Osteoblast (primary cell): ENCODE results near the gene COL8A2. TPM values are rescaled to one million over a fixed set of nuclear protein-coding genes. Genes with fewer than 3 reads are reported as not detected.

Experiments used
- DNase-seq: peaks from one replicate; pipeline ENCODE4 v3.0.0; 2011; ENCODE audit warnings: low spot score, mixed read lengths; ENCODE audit not compliant: insufficient read length; ENCODE audit errors: missing footprints
- H2AFZ ChIP-seq: 2 replicates; pipeline ENCODE4 v1.6.0; 2011; ENCODE audit warnings: mild to moderate bottlenecking, low read length
- H3K27ac ChIP-seq: 2 replicates; pipeline ENCODE4 v1.5.1; 2011; ENCODE audit warnings: mild to moderate bottlenecking, low read depth, low read length, moderate library complexity
- H3K27me3 ChIP-seq: 2 replicates; pipeline ENCODE4 v1.6.0; 2012; ENCODE audit warnings: mild to moderate bottlenecking, control low read depth, inconsistent platforms, low read length, moderate library complexity; ENCODE audit not compliant: insufficient read depth
- H3K36me3 ChIP-seq: 2 replicates; pipeline ENCODE4 v1.5.1; 2011; ENCODE audit warnings: mild to moderate bottlenecking, low read length, control low read depth, moderate library complexity; ENCODE audit not compliant: insufficient read depth
- H3K4me1 ChIP-seq: 2 replicates; pipeline ENCODE4 v1.5.1; 2011; ENCODE audit warnings: mild to moderate bottlenecking, low read length, control low read depth, moderate library complexity; ENCODE audit not compliant: insufficient read depth
- H3K4me2 ChIP-seq: 2 replicates; pipeline ENCODE4 v1.6.0; 2011; ENCODE audit warnings: mild to moderate bottlenecking, low read length; ENCODE audit not compliant: insufficient read depth
- H3K4me3 ChIP-seq: fragments of 200-600 bp; sonication (generic); 3 replicates; pipeline ENCODE4 v1.5.1; 2012; ENCODE audit warnings: mild to moderate bottlenecking, low read length, inconsistent platforms; ENCODE audit not compliant: insufficient read depth
- H3K79me2 ChIP-seq: 2 replicates; pipeline ENCODE4 v1.6.0; 2012; ENCODE audit warnings: mild to moderate bottlenecking, low read length, control low read depth, inconsistent platforms; ENCODE audit not compliant: insufficient read depth
- H3K9me3 ChIP-seq: 2 replicates; pipeline ENCODE4 v1.5.1; 2011; ENCODE audit warnings: low read depth, low read length, control low read depth
- H4K20me1 ChIP-seq: 2 replicates; pipeline ENCODE4 v1.6.0; 2012; ENCODE audit warnings: mild to moderate bottlenecking, low read length, control low read depth; ENCODE audit not compliant: insufficient read depth
- CTCF ChIP-seq: IDR thresholded peaks from 2 replicates; pipeline ENCODE4 v1.5.1; 2011; ENCODE audit warnings: mild to moderate bottlenecking, low read depth, low read length, moderate library complexity; ENCODE audit errors: extremely low read depth
- total RNA-seq: library from RNA; depleted of rRNA; stranded (reverse); fragments of >200 nt; gene quantifications from 2 replicates; pipeline ENCODE4 v1.2.3, GENCODE V29; 2012

COL8A2 gene
- total RNA-seq, 1 donor: 15.2 TPM

DNA sequence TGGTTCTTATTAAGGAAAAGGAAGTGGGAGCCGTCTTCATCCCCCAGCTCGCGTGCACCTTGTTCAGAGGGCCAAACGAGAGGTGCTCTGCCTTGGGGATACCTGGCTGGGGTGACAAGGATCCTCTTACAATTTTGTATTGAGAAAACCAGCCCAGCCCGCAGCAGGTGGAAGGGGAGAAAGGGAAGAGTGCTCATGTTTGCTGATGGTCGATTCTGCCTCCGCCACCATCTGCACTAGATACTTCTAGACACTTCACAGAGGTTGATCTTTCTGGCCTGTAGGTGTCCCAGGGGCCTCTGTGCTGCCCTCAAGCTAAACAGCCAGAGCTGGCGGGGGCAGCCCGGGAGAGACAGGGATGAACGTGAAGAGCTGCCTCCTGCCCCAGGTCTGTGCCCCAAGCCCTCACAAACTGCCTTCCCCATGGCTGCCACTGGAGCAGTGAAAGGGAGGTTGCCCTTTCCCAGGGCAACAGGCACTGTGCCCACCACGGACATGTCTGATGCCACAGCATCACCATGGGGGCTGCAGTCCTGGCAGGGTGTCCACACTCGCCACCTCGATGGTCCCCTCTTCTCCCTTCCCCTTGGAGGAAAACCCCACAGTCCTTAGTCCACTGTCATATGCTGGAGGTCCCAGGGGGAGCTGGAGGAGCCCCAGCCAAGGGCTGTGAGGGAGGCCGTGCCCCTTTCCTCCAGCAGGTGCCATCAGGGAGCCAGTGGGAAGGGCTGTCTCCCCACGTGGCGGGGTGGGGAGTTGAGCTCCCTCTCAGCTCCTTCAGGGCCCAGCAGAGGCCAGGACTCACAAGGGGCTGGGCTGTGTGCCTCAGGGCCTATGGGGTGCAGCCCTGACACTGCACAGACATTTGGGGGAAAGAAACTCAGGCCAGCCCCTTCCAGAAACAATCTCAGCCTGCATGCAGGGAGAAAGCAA, 28.3 kb downstream of the COL8A2 start:
- no peaks in the 10 kb centered on the region for H3K27me3 ChIP-seq
- H3K4me3 ChIP-seq: no peak overlapping the region
- peaks cover 5% of the 10 kb centered on the region for H4K20me1 ChIP-seq
- peaks cover 13% of the 10 kb centered on the region for H3K79me2 ChIP-seq
- no peak overlapping the region for H2AFZ ChIP-seq
- no peak overlapping the region for H3K4me2 ChIP-seq
- no peaks in the 10 kb centered on the region for H3K9me3 ChIP-seq
- H3K27ac ChIP-seq: no peak overlapping the region
- DNase-seq: peak; percentile 87
- peaks cover 10% of the 10 kb centered on the region for H3K4me1 ChIP-seq
- peak; percentile 41 for TF ChIP-seq CTCF
- H3K36me3 ChIP-seq: peaks cover 35% of the 10 kb centered on the region

- H3K4me1 ChIP-seq: peaks cover 10% of the 10 kb centered on the region
- no peak overlapping the region for H2AFZ ChIP-seq
- peaks cover 5% of the 10 kb centered on the region for H4K20me1 ChIP-seq
- no peak for TF ChIP-seq CTCF
- H3K4me3 ChIP-seq: no peak overlapping the region
- peaks cover 22% of the 10 kb centered on the region for H3K79me2 ChIP-seq
- no peaks in the 10 kb centered on the region for H3K27me3 ChIP-seq
- DNase-seq: peak; percentile 51
- no peaks in the 10 kb centered on the region for H3K9me3 ChIP-seq
- peaks cover 44% of the 10 kb centered on the region for H3K36me3 ChIP-seq
- no peak overlapping the region for H3K27ac ChIP-seq
- no peak overlapping the region for H3K4me2 ChIP-seq
Measured at GRCh38 chr1:36095760-36096405, 29.1 kb downstream of the COL8A2 start.

- no peaks in the 10 kb centered on the region for H3K27me3 ChIP-seq
- TF ChIP-seq CTCF: no peak
- H3K4me2 ChIP-seq: no peak overlapping the region
- no peak for DNase-seq
- H3K4me1 ChIP-seq: peaks cover 8% of the 10 kb centered on the region
- peaks cover 44% of the 10 kb centered on the region for H3K36me3 ChIP-seq
- H4K20me1 ChIP-seq: peaks cover 10% of the 10 kb centered on the region
- no peak overlapping the region for H3K27ac ChIP-seq
- H3K4me3 ChIP-seq: no peak overlapping the region
- H3K79me2 ChIP-seq: peaks cover 32% of the 10 kb centered on the region
- no peak overlapping the region for H2AFZ ChIP-seq
- H3K9me3 ChIP-seq: no peaks in the 10 kb centered on the region
Measured at GRCh38 chr1:36094621-36095061, 30.4 kb downstream of the COL8A2 start.

DNA sequence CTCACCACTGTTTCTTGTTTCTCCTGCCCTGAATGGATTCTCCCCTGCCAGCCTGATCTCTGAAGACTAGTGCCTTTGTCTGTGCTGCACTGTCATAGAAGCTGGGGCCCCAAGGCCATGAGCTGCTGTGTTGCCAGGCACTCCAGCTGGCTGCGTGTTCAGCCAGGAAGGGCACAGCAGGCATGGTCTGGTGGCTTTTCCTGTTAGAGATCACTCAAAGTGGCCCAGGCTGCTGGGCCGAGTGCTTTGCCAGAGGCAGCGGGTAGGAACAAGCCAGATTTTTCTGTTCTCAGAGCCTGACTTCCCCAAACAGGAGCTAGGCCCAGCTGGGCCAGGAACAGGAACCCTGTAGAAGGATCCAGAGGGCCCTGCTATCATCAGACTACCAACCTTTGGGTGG, 31.1 kb downstream of the COL8A2 start:
- no peak overlapping the region for H3K4me2 ChIP-seq
- H3K36me3 ChIP-seq: peaks cover 44% of the 10 kb centered on the region
- no peaks in the 10 kb centered on the region for H3K27me3 ChIP-seq
- H2AFZ ChIP-seq: no peak overlapping the region
- no peaks in the 10 kb centered on the region for H3K9me3 ChIP-seq
- no peak overlapping the region for H3K4me3 ChIP-seq
- no peak overlapping the region for H3K27ac ChIP-seq
- TF ChIP-seq CTCF: no peak
- no peak for DNase-seq
- peaks cover 39% of the 10 kb centered on the region for H3K79me2 ChIP-seq
- H3K4me1 ChIP-seq: peaks cover 12% of the 10 kb centered on the region
- peaks cover 10% of the 10 kb centered on the region for H4K20me1 ChIP-seq
